Activated B cell treated with CpG ODN at 0.5 μM for 24 hours (primary cell): ENCODE measurements around the gene AKNA. TPM values are rescaled to one million over a fixed set of nuclear protein-coding genes. Genes with fewer than 3 reads are reported as not detected.
"Not testable (repeated sequence)": the region's sequence is repeated elsewhere in the genome, so short reads cannot be mapped to it uniquely, and the experiment has no call there.

Source experiments
- ATAC-seq: fragments of 200-7000 bp; cut with Tn5 transposase; one replicate; pipeline ENCODE4 v1.10.0; 2021; ENCODE audit warnings: low read depth, mild to moderate bottlenecking, moderate library complexity
- CTCF ChIA-PET: fragments of 350-600 bp; sonication (Branson Sonifier 250); formaldehyde crosslinking; loops from one replicate; lab custom pipeline; 2021; ENCODE audit warnings: antibody characterized with exemption; lab: Charles Lee
- POLR2A ChIA-PET: fragments of 350-600 bp; sonication (Branson Sonifier 250); formaldehyde crosslinking; loops from one replicate; lab custom pipeline; 2021; ENCODE audit warnings: antibody characterized with exemption; lab: Charles Lee
- DNase-seq: peaks from one replicate; pipeline ENCODE4 v3.0.0; 2022
- H3K27ac Mint-ChIP-seq: one replicate; pipeline ENCODE4 v1.8.0; 2020; ENCODE audit warnings: mixed read lengths
- H3K27me3 Mint-ChIP-seq: one replicate; pipeline ENCODE4 v1.8.0; 2021; ENCODE audit warnings: mixed read lengths
- H3K36me3 Mint-ChIP-seq: one replicate; pipeline ENCODE4 v1.8.0; 2021; ENCODE audit warnings: low read depth, mixed read lengths
- H3K4me1 Mint-ChIP-seq: one replicate; pipeline ENCODE4 v1.8.0; 2021; ENCODE audit warnings: mixed read lengths
- H3K4me3 Mint-ChIP-seq: one replicate; pipeline ENCODE4 v1.8.0; 2020; ENCODE audit warnings: mild to moderate bottlenecking, mixed read lengths
- H3K9me3 Mint-ChIP-seq: one replicate; pipeline ENCODE4 v1.8.0; 2020; ENCODE audit warnings: mixed read lengths
- CTCF ChIP-seq: fragments of 200-600 bp; IDR thresholded peaks from one replicate; pipeline ENCODE4 v1.8.0; 2022; ENCODE audit warnings: antibody characterized with exemption, mild to moderate bottlenecking
- intact Hi-C: fragments of 100-400 bp; cut with micrococcal nuclease; formaldehyde crosslinking; loops from one replicate; pipeline ENCODE4 v1.15.1; 2024
- total RNA-seq: library from RNA; stranded (reverse); gene quantifications from 2 replicates; pipeline ENCODE4 v1.2.3, GENCODE V29; 2022

AKNA gene
- total RNA-seq, 1 donor from 2014 or later: 322 TPM

GRCh38 chr9:114338187-114338586 is 49.6 kb downstream of the AKNA start:
- H3K9me3 Mint-ChIP-seq: no peaks in the 10 kb centered on the region
- no peak for TF ChIP-seq CTCF
- no peaks in the 10 kb centered on the region for H3K27me3 Mint-ChIP-seq
- peaks cover 83% of the 10 kb centered on the region for H3K36me3 Mint-ChIP-seq
- no peak overlapping the region for H3K4me3 Mint-ChIP-seq
- POLR2A ChIA-PET: interaction anchor here (1.4 to 13.9 kb wide), 3 partner anchors 11 to 46 kb away, joined by 5 to 188 read pairs (median 6); partner anchors contain the start of gene AKNA
- peaks cover 32% of the 10 kb centered on the region for H3K4me1 Mint-ChIP-seq
- CTCF ChIA-PET: interaction anchor here (0.6 to 4.2 kb wide), 10 partner anchors 36 to 315 kb away, joined by 3 to 29 read pairs (median 7); no protein-coding TSS in a partner anchor
- no peak for DNase-seq
- no peak for ATAC-seq
- intact Hi-C loops: loop anchor here (2.0 to 5.0 kb wide), 3 partner anchors 35 to 674 kb away; no protein-coding TSS in a partner anchor
- peak overlapping the region; percentile 37 for H3K27ac Mint-ChIP-seq

GRCh38 chr9:114336699-114337395 is 50.9 kb downstream of the AKNA start:
- Mint-ChIP-seq H3K27me3 (no peaks in the 10 kb centered on the region), H3K4me3 (no peak overlapping the region), H3K4me1 (peaks cover 32% of the 10 kb centered on the region), H3K9me3 (no peaks in the 10 kb centered on the region), H3K36me3 (peaks cover 73% of the 10 kb centered on the region), H3K27ac (no peak overlapping the region)
- DNase-seq (no peak), ATAC-seq (no peak)
- ChIA-PET CTCF (interaction anchor here (1.0 to 4.2 kb wide), 4 partner anchors 54 to 317 kb away, joined by 4 to 29 read pairs (median 10); no protein-coding TSS in a partner anchor), POLR2A (interaction anchor here (1.0 to 2.2 kb wide), 5 partner anchors 9 to 61 kb away, joined by 4 to 15 read pairs (median 5); no protein-coding TSS in a partner anchor)
- intact Hi-C loops: loop anchor here (5.0 kb wide), 2 partner anchors 150 to 675 kb away; no protein-coding TSS in a partner anchor
- no peak for TF ChIP-seq CTCF

DNA sequence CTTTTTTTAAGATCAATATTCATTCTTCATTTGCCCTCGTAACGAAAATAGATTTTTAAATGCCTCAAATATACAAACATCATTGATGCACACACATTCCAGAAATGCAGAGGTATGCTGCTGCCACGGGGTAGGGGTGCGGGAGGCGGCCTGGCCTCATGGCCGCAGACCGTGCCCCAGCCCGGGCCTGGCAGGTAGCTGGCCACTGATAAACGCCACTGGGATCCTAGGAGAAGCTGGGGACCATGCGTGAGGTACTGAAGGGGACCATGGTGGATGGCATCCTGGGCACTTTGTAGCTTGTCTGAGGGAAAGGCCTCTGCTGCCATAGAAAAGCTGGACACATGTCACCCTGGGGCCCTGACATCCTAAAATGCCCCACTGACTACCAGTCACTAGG is 51.6 kb downstream of the AKNA start:
- Mint-ChIP-seq H3K4me1 (peaks cover 32% of the 10 kb centered on the region), H3K9me3 (no peaks in the 10 kb centered on the region), H3K27ac (no peak overlapping the region), H3K36me3 (peaks cover 66% of the 10 kb centered on the region), H3K4me3 (no peak overlapping the region), H3K27me3 (no peaks in the 10 kb centered on the region)
- CTCF ChIA-PET: interaction anchor here (1.2 kb wide), 1 partner anchor 318 kb away, joined by 4 read pairs; no protein-coding TSS in a partner anchor
- TF ChIP-seq CTCF: no peak
- ATAC-seq (no peak), DNase-seq (no peak)
- POLR2A ChIA-PET: interaction anchor here (1.0 to 1.7 kb wide), 3 partner anchors 9 to 49 kb away, joined by 4 to 15 read pairs (median 9); no protein-coding TSS in a partner anchor
- intact Hi-C loops: loop anchor here (5.0 kb wide), 2 partner anchors 151 to 676 kb away; no protein-coding TSS in a partner anchor

- H3K27me3 Mint-ChIP-seq: no peaks in the 10 kb centered on the region
- peaks cover 62% of the 10 kb centered on the region for H3K36me3 Mint-ChIP-seq
- no peak for ATAC-seq
- ChIA-PET CTCF (no interaction called here), POLR2A (interaction anchor here (1.1 to 1.7 kb wide), 2 partner anchors 13 to 49 kb away, joined by 4 to 9 read pairs; no protein-coding TSS in a partner anchor)
- no peak for TF ChIP-seq CTCF
- peaks cover 31% of the 10 kb centered on the region for H3K4me1 Mint-ChIP-seq
- intact Hi-C loops: loop anchor here (5.0 kb wide), 2 partner anchors 152 to 677 kb away; no protein-coding TSS in a partner anchor
- no peak for DNase-seq
- no peak overlapping the region for H3K4me3 Mint-ChIP-seq
- H3K27ac Mint-ChIP-seq: no peak overlapping the region
- no peaks in the 10 kb centered on the region for H3K9me3 Mint-ChIP-seq
Observed at GRCh38 chr9:114335745-114336144, 52.0 kb downstream of the AKNA start.

DNA sequence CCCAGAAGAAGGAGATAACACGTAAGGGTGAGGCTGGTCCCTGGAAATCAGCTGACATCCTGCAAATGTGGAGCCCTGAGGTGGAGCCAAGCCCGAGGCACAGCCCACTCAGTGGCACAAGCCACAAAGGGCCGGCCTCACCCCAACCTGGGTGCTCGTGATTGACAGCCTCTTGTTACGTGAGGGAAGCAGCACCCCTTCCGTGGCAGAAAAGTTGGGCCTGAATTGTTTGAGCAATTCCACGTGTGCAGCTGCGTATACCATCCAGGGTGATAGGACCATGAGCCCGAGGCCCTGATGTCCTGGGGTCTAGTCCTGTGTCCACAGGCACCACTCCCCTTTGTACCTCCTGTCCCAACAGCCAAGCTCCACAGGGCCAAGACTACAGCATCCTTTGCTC is 53.3 kb downstream of the AKNA start:
- POLR2A ChIA-PET: no interaction called here
- H3K27me3 Mint-ChIP-seq: no peaks in the 10 kb centered on the region
- intact Hi-C loops: no loop called here
- peaks cover 49% of the 10 kb centered on the region for H3K36me3 Mint-ChIP-seq
- no peaks in the 10 kb centered on the region for H3K9me3 Mint-ChIP-seq
- CTCF ChIA-PET: no interaction called here
- no peak overlapping the region for H3K4me3 Mint-ChIP-seq
- DNase-seq: no peak
- H3K27ac Mint-ChIP-seq: peak overlapping the region; percentile 52
- no peak for ATAC-seq
- peaks cover 21% of the 10 kb centered on the region for H3K4me1 Mint-ChIP-seq
- no peak for TF ChIP-seq CTCF

DNA sequence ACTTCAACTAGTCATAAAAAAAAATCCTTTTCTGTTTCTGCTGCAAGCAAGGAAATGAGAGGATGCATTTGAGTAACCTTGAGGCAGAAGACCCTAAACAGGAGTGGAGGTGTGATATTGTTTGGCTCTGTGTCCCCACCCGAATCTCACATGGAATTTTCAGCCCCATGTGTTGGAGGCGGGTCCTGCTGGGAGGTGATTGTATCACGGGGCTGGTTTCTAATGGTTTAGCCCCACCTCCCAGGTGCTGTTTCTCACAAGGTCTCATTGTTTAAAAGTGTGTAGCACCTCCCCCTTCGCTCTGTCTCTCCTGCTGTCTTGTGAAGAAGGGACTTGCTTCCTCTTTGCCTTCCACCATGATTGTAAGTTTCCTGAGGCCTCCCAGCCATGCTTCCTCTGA is 54.1 kb downstream of the AKNA start:
- H3K9me3 Mint-ChIP-seq, H3K27me3 Mint-ChIP-seq, CTCF ChIA-PET, H3K4me3 Mint-ChIP-seq, POLR2A ChIA-PET, H3K27ac Mint-ChIP-seq, ATAC-seq, intact Hi-C loops, DNase-seq: not testable (repeated sequence)
- Mint-ChIP-seq H3K4me1 (peaks cover 13% of the 10 kb centered on the region), H3K36me3 (peaks cover 41% of the 10 kb centered on the region)

- H3K4me1 Mint-ChIP-seq, DNase-seq, intact Hi-C loops, CTCF ChIA-PET, H3K9me3 Mint-ChIP-seq, H3K4me3 Mint-ChIP-seq, ATAC-seq, H3K27me3 Mint-ChIP-seq: not testable (repeated sequence)
- POLR2A ChIA-PET: interaction anchor here (0.6 kb wide), 1 partner anchor 48 kb away, joined by 6 read pairs; no protein-coding TSS in a partner anchor
- Mint-ChIP-seq H3K36me3 (peaks cover 30% of the 10 kb centered on the region), H3K27ac (peak overlapping the region; percentile 59)
Observed at GRCh38 chr9:114332474-114333040, 55.2 kb downstream of the AKNA start.
